ENCODE results near the gene HLA-E.
"Not testable (repeated sequence)": the region's sequence is repeated elsewhere in the genome, so short reads cannot be mapped to it uniquely, and the experiment has no call there.

The HLA-E gene

DNA sequence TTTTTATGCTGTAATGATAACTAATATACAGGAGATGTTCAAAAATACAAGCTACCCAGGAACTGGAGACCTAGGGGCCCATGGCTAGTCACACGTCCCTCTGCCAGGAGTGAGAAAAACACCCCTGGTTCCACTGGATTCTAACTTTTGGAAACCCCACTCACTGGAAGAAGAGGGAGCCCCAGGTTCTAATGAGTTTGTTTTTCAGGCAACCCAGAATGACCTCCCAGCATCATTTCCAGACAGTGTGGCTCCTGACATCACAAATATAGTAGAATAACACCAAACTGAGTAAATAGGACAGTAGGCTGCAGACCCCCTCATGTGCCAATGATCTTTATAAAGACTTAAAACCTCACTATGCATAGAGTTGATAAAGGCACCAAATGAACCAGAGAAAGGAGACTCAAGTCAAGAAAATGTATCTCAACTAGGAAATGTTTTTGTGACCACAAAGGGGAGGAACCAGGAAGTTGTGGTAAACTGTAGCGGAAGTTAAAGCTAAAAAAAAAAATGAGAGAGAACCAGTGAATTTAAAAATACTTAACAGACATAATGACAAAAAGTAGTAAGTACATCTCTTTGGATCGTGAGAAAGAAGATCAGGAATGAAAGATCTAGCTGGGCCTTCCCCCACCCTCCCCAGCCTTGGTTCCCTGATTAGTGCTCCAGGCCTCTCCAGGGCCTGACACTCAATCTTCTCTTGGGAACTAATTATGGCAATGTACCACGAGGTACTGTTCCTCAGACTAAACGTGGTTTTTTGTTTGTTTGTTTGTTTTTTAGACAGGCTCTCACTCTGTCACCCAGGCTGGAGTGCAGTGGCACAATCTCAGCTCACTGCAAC is 19.8 kb downstream of the HLA-E start:
- DNase-seq (ENCODE audit: low read depth) = no peak

GRCh38 chr6:30510419-30511168 is 21.3 kb downstream of the HLA-E start:
- DNase-seq (ENCODE audit: low read depth) = no peak

DNA sequence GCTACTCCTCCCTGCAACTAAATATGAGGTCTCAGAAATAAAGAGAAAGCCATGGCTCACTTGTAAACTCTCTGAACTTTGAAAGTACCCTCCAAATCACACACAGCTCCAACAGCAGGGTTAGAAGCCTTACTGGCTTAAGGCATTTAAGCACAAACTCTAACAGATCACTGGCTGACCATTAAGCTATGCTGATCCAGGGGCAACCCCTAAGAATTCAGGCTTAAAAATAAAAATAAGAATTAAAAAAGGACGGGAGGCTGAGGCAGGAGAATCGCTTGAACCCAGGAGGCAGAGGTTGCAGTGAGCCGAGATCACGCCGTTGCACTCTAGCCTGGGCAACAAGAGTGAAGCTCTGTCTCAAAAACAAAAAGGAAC is 21.8 kb downstream of the HLA-E start:
- DNase-seq (ENCODE audit: low read depth) = no peak

GRCh38 chr6:30513451-30513850 is 24.1 kb downstream of the HLA-E start:
- DNase-seq (ENCODE audit: low read depth) = no peak

DNA sequence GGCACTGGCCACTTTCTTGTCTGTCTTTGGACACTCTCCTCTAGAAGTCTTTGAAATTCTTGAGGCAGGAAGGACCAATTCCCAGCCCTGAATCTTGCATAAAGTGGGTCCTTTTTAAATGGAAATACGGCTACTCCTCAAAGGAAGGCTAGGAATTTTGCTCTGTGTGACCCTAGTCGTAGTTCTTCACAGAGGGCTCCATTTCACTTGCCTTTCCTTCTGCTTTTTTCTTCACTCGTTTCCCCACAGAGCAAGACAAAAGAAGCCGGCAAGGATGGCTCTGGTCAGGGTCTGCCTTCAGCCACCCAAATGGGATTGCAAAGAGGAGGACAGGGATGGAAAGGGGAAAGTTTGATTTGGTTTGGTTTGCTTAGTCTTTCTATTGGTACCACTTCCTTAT is 25.8 kb downstream of the HLA-E start:
- no peak for DNase-seq (ENCODE audit: low read depth)

DNA sequence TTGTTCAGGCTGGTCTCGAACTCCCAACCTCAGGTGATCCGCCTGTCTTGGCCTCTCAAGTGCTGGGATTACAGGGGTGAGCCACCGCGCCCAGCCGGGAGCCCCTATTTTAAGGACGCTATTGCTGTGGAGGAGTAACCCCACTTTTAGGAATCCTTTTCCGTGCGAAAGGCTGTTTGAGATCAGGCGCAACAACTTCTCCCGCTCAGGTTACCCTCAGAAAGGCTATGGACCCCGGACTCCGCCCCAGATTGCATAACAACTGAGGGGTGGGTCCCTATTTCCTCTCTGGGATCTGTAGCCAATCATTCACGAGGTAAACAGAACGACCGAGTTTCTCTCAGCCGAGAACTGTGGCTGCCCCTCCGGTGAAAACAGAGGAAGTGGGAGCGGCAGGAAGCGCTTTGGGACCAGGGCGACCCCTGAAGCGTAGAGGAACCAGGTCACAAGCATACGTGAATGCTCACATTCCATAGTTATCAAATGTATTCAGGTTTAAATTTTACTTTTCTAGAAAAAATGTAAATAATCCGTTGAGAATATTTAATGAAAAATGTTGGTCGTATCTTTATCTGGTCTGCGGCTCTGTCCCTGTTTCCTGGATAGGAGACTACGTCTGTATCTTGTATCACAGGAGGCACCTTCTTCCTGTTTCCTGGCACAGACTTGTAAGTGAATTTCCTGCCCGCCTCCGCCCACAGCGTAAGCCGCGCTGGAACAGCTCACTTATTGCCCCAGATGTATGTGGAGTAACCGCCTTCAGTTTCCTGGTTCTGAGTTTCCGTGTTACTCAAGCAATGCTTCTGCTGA is 26.8 kb downstream of the HLA-E start:
- peak; percentile 68 for DNase-seq (ENCODE audit: low read depth)

GRCh38 chr6:30516754-30517076 is 27.4 kb downstream of the HLA-E start:
- not testable (repeated sequence) for DNase-seq (ENCODE audit: low read depth)

- not testable (repeated sequence) for DNase-seq (ENCODE audit: low read depth)
These were observed 28.6 kb downstream of the HLA-E start for GRCh38 chr6:30517767-30518504.

GRCh38 chr6:30518505-30519145 is 29.3 kb downstream of the HLA-E start:
- DNase-seq (ENCODE audit: low read depth) = not testable (repeated sequence)

- DNase-seq (ENCODE audit: low read depth) = no peak
These were observed 31.2 kb downstream of the HLA-E start for GRCh38 chr6:30520522-30520921.

- DNase-seq (ENCODE audit: low read depth) = not testable (repeated sequence)
These were observed 31.8 kb downstream of the HLA-E start for GRCh38 chr6:30521082-30521481.

DNA sequence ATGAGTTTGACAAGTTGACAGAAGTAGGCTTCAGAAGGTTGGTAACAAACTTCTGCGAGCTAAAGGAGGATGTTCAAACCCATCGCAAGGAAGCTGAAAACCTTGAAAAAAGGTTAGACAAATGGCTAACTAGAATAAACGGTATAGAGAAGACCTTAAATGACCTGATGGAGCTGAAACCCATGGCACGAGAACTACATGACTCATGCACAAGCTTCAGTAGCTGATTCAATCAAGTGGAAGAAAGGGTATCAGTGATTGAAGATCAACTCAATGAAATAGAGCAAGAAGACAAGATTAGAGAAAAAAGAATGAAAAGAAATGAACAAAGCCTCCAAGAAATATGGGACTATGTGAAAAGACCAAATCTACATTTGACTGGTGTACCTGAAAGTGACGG is 32.6 kb downstream of the HLA-E start:
- not testable (repeated sequence) for DNase-seq (ENCODE audit: low read depth)

- DNase-seq (ENCODE audit: low read depth) = not testable (repeated sequence)
These were observed 37.1 kb downstream of the HLA-E start for GRCh38 chr6:30526444-30526843.

DNA sequence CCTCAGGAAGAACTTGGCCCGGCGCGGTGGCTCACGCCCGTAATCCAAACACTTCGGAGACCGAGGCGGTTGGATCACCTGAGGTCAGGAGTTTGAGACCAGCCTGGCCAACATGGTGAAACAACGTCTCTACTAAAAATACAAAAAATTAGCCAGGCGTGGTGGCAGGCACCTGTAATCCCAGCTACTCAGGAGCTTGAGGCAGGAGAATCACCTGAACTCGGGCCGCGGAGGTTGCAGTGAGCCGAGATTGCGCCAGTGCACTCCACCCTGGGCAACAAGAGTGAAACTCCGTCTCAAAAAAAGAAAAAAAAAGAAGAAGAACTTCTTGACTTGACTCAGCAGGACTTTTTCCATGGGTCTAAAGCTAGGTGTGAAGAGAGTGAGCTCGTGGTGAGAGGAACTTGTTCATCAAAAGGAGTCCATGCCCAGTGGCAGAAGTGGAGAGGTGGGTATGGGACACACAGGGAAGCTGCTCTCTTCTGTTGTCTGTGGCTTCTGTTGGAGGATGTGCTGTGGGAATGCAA is 40.1 kb downstream of the HLA-E start:
- not testable (repeated sequence) for DNase-seq (ENCODE audit: low read depth)

DNA sequence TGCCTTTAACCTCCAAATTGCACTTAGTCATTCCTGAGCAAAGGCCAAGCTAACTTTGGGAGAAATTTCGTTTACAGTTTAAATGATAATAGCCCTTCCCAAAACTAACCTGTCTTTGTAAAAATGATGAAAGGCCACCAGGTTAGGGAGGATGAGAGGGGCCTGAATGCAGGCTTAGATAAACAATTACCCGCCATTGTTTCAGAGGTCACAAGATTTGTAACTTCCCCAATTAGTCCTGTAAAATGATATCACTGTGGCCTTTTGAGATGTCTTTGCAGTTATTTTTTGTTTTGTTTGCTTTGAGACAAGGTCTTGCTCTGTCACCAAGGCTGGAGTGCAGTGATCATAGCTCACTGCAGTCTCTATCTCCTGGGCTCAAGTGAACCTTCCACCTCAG is 40.7 kb downstream of the HLA-E start:
- no peak for DNase-seq (ENCODE audit: low read depth)

GRCh38 chr6:30533460-30534294 is 44.4 kb downstream of the HLA-E start:
- no peak for DNase-seq (ENCODE audit: low read depth)

- DNase-seq (ENCODE audit: low read depth) = no peak
These were observed 48.6 kb downstream of the HLA-E start for GRCh38 chr6:30537931-30538330.

DNA sequence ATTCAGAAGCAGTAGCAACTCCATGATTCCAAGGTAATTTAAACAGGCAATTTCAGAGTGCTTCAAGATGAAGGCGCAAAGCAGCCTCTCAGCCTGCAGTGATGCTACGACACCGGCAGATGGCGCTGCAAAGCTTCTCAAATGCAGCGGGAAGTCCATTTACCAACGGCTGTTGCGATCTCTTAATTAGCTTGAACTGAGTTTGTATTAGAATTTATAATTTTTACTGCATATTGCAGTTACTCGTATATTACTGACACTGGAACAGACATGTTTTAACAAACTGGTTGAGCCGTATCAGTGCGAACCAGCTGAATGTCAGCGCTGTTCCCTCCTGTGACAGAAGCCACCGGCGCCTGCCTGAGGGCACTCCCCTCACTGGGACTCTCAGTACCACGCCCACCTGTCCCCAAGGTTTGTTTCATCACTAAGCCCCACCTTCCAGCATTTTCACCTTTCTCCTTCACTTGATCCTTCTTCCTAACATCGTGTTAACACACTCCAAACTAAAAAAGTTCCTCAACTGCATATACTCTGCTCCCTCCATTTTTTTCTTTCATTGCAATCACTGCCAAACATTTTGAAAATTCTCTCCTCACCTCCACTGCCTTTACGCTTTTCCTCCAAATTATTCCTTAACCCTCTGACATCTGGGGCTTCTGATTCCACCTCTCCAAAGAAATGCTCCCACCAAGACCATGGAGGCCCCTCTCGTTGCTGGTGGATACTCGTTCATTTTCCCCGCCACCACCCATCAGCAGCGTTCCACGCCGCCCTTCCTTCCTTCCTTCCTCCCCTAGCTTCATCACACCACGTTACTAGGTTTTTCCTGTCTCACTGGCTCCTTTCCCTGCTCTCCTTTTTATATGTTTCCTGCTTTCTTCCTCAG is 52.5 kb downstream of the HLA-E start:
- no peak for DNase-seq (ENCODE audit: low read depth)

DNA sequence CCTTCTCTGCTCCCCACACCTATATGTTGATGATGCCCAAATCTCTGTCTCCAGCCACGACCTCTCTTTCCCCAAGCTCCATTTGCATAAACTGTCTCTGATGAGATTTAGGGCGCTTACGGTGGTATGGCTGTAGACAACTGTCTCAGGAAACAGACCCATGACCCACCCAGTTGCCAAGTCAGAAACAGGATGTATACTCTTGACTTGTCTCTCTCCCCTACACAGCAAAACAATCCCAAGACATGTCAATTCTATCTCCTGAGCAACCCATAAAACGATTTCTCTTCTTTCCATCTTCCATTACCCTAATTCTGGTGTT is 53.1 kb downstream of the HLA-E start:
- no peak for DNase-seq (ENCODE audit: low read depth)
